CD14-positive monocyte (primary cell): ENCODE data around the gene STX11. TPM values are rescaled to one million over a fixed set of nuclear protein-coding genes. Genes with fewer than 3 reads are reported as not detected.
A peak's percentile ranks its signal among the peaks of the same experiment; 100 is the strongest.

Source experiments
- DNase-seq, 3 donors: peaks; one replicate each; pipeline ENCODE4 v3.0.0-alpha.2; 2011 to 2022
- H2AFZ ChIP-seq: 2 replicates; pipeline ENCODE4 v1.6.0; 2012; ENCODE audit warnings: mild to moderate bottlenecking, low read depth, low read length, inconsistent platforms; ENCODE audit not compliant: insufficient read depth, poor library complexity, severe bottlenecking
- H3K27ac ChIP-seq, 2 donors: 1 replicate in 1 of 2; 2 replicates in 1 of 2; pipeline ENCODE4 v1.5.1; 2012 to 2013; ENCODE audit warnings: low read length in 2 of 2, control low read depth in 1 of 2, inconsistent platforms in 1 of 2, low read depth in 1 of 2, mild to moderate bottlenecking in 1 of 2
- H3K27me3 ChIP-seq, 2 donors: one replicate each; pipeline versions ENCODE4 v1.6.0 to v1.6.1; 2011 to 2013; ENCODE audit warnings: low read length in 2 of 2; ENCODE audit not compliant: control insufficient read depth in 2 of 2, insufficient read depth in 2 of 2
- H3K36me3 ChIP-seq, 2 donors: replicated peaks in 1 of 2; 1 replicate in 1 of 2; 2 replicates in 1 of 2; pipeline versions ENCODE4 v1.5.1 to v1.6.1; 2012 to 2013; ENCODE audit warnings: low read length in 2 of 2, control low read depth in 1 of 2, inconsistent platforms in 1 of 2, mild to moderate bottlenecking in 1 of 2; ENCODE audit not compliant: insufficient read depth in 2 of 2, control insufficient read depth in 1 of 2
- H3K4me1 ChIP-seq, 2 donors: 1 replicate in 1 of 2; 2 replicates in 1 of 2; pipeline versions ENCODE4 v1.5.1 to v1.6.1; 2012 to 2013; ENCODE audit warnings: low read length in 2 of 2, control low read depth in 1 of 2, inconsistent platforms in 1 of 2, mild to moderate bottlenecking in 1 of 2, moderate library complexity in 1 of 2; ENCODE audit not compliant: insufficient read depth in 2 of 2, control insufficient read depth in 1 of 2
- H3K4me2 ChIP-seq: replicated peaks from 2 replicates; pipeline ENCODE3; 2012; ENCODE audit warnings: low read length, moderate library complexity, mild to moderate bottlenecking; ENCODE audit not compliant: poor library complexity, severe bottlenecking; ENCODE audit errors: extremely low read depth
- H3K4me3 ChIP-seq, 3 experiments: fragments of 200-600 bp in 1 of 3; sonication (generic) in 1 of 3; replicated peaks in 1 of 3; 1 replicate in 2 of 3; 2 replicates in 1 of 3; pipeline ENCODE4 v1.5.1; 2011 to 2013; ENCODE audit warnings: low read length in 3 of 3, mild to moderate bottlenecking in 3 of 3, control low read depth in 2 of 3, low read depth in 2 of 3, inconsistent platforms in 1 of 3, moderate library complexity in 1 of 3
- H3K79me2 ChIP-seq: 2 replicates; pipeline ENCODE4 v1.6.0; 2012; ENCODE audit warnings: mild to moderate bottlenecking, control low read depth, inconsistent platforms, low read length, moderate library complexity; ENCODE audit not compliant: insufficient read depth
- H3K9ac ChIP-seq: 2 replicates; pipeline ENCODE4 v1.6.0; 2017; ENCODE audit warnings: low read length, mild to moderate bottlenecking; ENCODE audit not compliant: insufficient read depth, poor library complexity, severe bottlenecking
- H3K9me3 ChIP-seq, 2 donors: replicated peaks in 1 of 2; 1 replicate in 1 of 2; 2 replicates in 1 of 2; pipeline versions ENCODE4 v1.5.1 to v1.6.1; 2012 to 2013; ENCODE audit warnings: low read length in 2 of 2, control low read depth in 1 of 2; ENCODE audit not compliant: control insufficient read depth in 1 of 2, insufficient read depth in 1 of 2
- H4K20me1 ChIP-seq: 2 replicates; pipeline ENCODE4 v1.6.0; 2012; ENCODE audit warnings: mild to moderate bottlenecking, low read length, control low read depth, moderate library complexity; ENCODE audit not compliant: insufficient read depth
- H3K27ac Mint-ChIP-seq, 7 donors: one replicate each; pipeline ENCODE4 v1.8.0; 2020; ENCODE audit warnings: mild to moderate bottlenecking in 7 of 7, mixed read lengths in 7 of 7, moderate library complexity in 6 of 7, inconsistent platforms in 2 of 7
- H3K27me3 Mint-ChIP-seq, 3 donors: one replicate each; pipeline ENCODE4 v1.8.0; 2021 to 2022; ENCODE audit warnings: low read depth in 3 of 3, mild to moderate bottlenecking in 3 of 3, mixed read lengths in 3 of 3, moderate library complexity in 3 of 3, inconsistent platforms in 1 of 3
- H3K36me3 Mint-ChIP-seq, 2 donors: one replicate each; pipeline ENCODE4 v1.8.0; 2020; ENCODE audit warnings: mixed read lengths in 2 of 2, inconsistent platforms in 1 of 2, mild to moderate bottlenecking in 1 of 2
- H3K4me1 Mint-ChIP-seq: one replicate; pipeline ENCODE4 v1.8.0; 2020; ENCODE audit warnings: mild to moderate bottlenecking, mixed read lengths
- H3K4me3 Mint-ChIP-seq, 2 donors: one replicate each; pipeline ENCODE4 v1.8.0; 2020; ENCODE audit warnings: mild to moderate bottlenecking in 2 of 2, mixed read lengths in 2 of 2, moderate library complexity in 1 of 2
- H3K9me3 Mint-ChIP-seq, 7 donors: one replicate each; pipeline ENCODE4 v1.8.0; 2020 to 2022; ENCODE audit warnings: mixed read lengths in 7 of 7, mild to moderate bottlenecking in 6 of 7, moderate library complexity in 6 of 7, inconsistent platforms in 2 of 7
- WGBS: methylation state at CpG from one replicate; pipeline ENCODE4 v1.1.5; 2013; ENCODE audit warnings: missing lambda C conversion rate; ENCODE audit not compliant: insufficient coverage; 5-methylcytosine and 5-hydroxymethylcytosine counted together
- intact Hi-C, 2 donors: fragments of 100-400 bp; cut with micrococcal nuclease; formaldehyde crosslinking; loops; one replicate each; pipeline versions ENCODE4 v1.15.0 to v1.15.1; 2023
- polyA plus RNA-seq, 3 donors: library from polyadenylated mRNA; depleted of rRNA in 1 of 3; unstranded in 2 of 3; stranded (reverse) in 1 of 3; fragments of 300-500 nt in 2 of 3; fragments of >200 nt in 1 of 3; fragmentation: Illumina TruSeq in 2 of 3; gene quantifications; 1 replicate in 2 of 3; 2 replicates in 1 of 3; pipeline ENCODE4 v1.2.3, GENCODE V29; 2012 to 2021
- TF ChIP-seq, protein P1 (sequence below): fragments of 200-600 bp; IDR thresholded peaks from one replicate; pipeline ENCODE4 v1.8.0; 2022; ENCODE audit warnings: antibody characterized with exemption, mild to moderate bottlenecking

The STX11 gene
- polyA plus RNA-seq, 3 donors = 276 to 372 (median 367) TPM

GRCh38 chr6:144217797-144218196 is 67.5 kb downstream of the STX11 start:
- Histone ChIP-seq H3K4me1 (peaks cover 24 to 30% of the 10 kb centered on the region in 2 donors), H3K27me3 (no peaks in the 10 kb centered on the region), H3K9ac (no peak overlapping the region), H2AFZ (no peak overlapping the region), H3K27ac (no peak overlapping the region), H3K4me2 (no peak overlapping the region), H4K20me1 (no peaks in the 10 kb centered on the region), H3K9me3 (peaks cover 0 to 11% of the 10 kb centered on the region in 2 donors), H3K36me3 (no peaks in the 10 kb centered on the region), H3K79me2 (peaks cover 5% of the 10 kb centered on the region), H3K4me3 (no peak overlapping the region)
- TF ChIP-seq, protein P1, sequence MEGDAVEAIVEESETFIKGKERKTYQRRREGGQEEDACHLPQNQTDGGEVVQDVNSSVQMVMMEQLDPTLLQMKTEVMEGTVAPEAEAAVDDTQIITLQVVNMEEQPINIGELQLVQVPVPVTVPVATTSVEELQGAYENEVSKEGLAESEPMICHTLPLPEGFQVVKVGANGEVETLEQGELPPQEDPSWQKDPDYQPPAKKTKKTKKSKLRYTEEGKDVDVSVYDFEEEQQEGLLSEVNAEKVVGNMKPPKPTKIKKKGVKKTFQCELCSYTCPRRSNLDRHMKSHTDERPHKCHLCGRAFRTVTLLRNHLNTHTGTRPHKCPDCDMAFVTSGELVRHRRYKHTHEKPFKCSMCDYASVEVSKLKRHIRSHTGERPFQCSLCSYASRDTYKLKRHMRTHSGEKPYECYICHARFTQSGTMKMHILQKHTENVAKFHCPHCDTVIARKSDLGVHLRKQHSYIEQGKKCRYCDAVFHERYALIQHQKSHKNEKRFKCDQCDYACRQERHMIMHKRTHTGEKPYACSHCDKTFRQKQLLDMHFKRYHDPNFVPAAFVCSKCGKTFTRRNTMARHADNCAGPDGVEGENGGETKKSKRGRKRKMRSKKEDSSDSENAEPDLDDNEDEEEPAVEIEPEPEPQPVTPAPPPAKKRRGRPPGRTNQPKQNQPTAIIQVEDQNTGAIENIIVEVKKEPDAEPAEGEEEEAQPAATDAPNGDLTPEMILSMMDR = no peak
- Mint-ChIP-seq H3K27ac (no peak overlapping the region), H3K36me3 (peaks cover 3 to 5% of the 10 kb centered on the region in 2 donors), H3K9me3 (peaks cover 0 to 15% (median 9%) of the 10 kb centered on the region in 7 donors), H3K4me1 (peaks cover 26% of the 10 kb centered on the region), H3K4me3 (no peak overlapping the region), H3K27me3 (peaks cover 0 to 1% (median 0%) of the 10 kb centered on the region in 3 donors)
- no peak for DNase-seq
- intact Hi-C loops = loop anchor here (5.0 kb wide), 5 partner anchors 45 to 120 kb away; partner anchors contain the start of genes SF3B5 (in 1 of the 2) and STX11 (in 1 of the 2)

DNA sequence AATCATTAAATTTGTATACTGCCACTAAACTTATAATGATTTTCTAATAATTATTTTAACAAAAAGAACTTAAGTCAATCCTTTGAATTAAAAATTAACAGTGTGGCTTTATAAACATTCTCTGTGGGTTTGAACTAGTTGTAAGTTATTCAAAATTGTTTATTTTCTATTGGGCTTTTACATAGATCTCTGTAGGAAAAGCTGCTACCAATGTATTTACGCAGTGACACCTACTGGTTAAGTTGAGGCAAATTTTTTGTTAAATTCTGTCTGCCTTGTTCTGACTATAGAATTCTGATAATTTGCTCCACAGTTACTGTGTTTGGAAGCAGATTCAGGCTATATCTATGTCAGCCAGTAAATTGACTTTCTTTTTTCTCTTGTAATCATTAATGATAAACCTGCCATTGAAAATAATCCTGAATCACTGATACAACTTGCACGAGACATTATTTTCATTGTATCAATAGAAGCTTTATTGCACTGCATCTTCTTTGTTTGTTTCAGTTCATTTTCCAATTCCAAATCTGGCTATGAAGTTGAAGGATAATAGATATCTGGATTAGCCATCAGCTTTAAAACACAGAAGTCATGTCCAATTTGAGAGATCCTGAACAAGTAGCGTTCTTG is 68.9 kb downstream of the STX11 start:
- Mint-ChIP-seq H3K36me3 (peaks cover 0 to under 1% of the 10 kb centered on the region in 2 donors), H3K27me3 (peaks cover 0 to 1% (median 0%) of the 10 kb centered on the region in 3 donors), H3K4me3 (no peak overlapping the region), H3K4me1 (peaks cover 26% of the 10 kb centered on the region), H3K27ac (no peak overlapping the region), H3K9me3 (peaks cover 0 to 4% (median 1%) of the 10 kb centered on the region in 7 donors)
- H3K4me2 ChIP-seq = no peak overlapping the region
- H3K9me3 ChIP-seq = peaks cover 0 to 3% of the 10 kb centered on the region in 2 donors
- H4K20me1 ChIP-seq = no peaks in the 10 kb centered on the region
- H3K4me1 ChIP-seq = peaks cover 24 to 30% of the 10 kb centered on the region in 2 donors
- H3K27ac ChIP-seq = no peak overlapping the region
- no peak overlapping the region for H3K4me3 ChIP-seq
- no CpG with 5 or more reads among the region's 3 CpGs for WGBS
- no peaks in the 10 kb centered on the region for H3K27me3 ChIP-seq
- no peak overlapping the region for H3K9ac ChIP-seq
- no peak overlapping the region for H2AFZ ChIP-seq
- intact Hi-C loops = loop anchor here (5.0 kb wide), 5 partner anchors 47 to 122 kb away; partner anchors contain the start of genes SF3B5 (in 1 of the 2) and STX11 (in 1 of the 2)
- DNase-seq = peak; percentile 39 to 79 (median 54)
- no peaks in the 10 kb centered on the region for H3K36me3 ChIP-seq
- TF ChIP-seq, protein P1 = peak; percentile 78
- H3K79me2 ChIP-seq = peaks cover 5% of the 10 kb centered on the region
